ENCODE results near the gene TIMP2.
A peak's percentile ranks its signal among the peaks of the same experiment; 100 is the strongest.

Gene TIMP2

DNA sequence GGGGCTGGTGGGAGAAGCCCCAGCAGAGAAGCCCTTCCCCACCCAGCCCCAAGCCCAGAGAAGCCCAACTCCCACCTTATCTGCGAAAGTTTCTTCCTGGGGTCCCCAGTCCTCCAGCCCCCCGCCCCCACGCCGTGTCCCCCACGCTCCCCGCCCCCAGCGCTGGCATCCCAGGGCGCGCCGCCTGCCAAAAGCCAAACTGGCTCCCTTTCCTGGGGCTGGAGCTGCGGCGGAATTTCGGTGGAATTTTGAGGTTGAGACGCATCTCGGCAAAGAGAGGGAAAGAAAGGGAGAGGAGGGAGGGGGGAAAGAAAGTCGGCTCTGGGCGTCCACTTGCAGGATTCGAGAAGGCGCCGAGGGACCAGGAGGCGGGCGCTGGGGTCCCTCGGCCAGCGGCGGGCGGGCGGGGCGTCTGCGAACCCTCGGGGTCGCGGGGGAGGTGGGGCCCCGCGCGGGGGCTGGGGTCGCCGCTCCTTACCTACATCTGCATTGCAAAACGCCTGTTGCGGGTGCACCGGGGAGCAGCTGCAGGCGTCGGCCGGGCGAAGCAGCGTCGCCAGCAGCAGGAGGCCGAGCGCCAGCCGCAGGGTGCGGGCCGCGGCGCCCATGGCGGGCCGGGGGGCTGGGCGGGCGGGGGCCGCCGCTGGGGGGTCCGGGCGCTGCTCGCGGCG lies 571 bp downstream of the TIMP2 start:
- Histone ChIP-seq H3K27me3 (replicated peaks; ENCODE audit: control insufficient read depth, insufficient read depth, low read length) (peaks cover 2% of the 10 kb centered on the region), H3K36me3 (ENCODE audit: control insufficient read depth, insufficient read depth, low read length) (no peaks in the 10 kb centered on the region), H3K4me3 (replicated peaks; ENCODE audit: low read depth, low read length) (no peak overlapping the region)
- no peak for DNase-seq (ENCODE audit: extremely low read depth, insufficient read length)
- TF ChIP-seq, protein P1, sequence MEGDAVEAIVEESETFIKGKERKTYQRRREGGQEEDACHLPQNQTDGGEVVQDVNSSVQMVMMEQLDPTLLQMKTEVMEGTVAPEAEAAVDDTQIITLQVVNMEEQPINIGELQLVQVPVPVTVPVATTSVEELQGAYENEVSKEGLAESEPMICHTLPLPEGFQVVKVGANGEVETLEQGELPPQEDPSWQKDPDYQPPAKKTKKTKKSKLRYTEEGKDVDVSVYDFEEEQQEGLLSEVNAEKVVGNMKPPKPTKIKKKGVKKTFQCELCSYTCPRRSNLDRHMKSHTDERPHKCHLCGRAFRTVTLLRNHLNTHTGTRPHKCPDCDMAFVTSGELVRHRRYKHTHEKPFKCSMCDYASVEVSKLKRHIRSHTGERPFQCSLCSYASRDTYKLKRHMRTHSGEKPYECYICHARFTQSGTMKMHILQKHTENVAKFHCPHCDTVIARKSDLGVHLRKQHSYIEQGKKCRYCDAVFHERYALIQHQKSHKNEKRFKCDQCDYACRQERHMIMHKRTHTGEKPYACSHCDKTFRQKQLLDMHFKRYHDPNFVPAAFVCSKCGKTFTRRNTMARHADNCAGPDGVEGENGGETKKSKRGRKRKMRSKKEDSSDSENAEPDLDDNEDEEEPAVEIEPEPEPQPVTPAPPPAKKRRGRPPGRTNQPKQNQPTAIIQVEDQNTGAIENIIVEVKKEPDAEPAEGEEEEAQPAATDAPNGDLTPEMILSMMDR (IDR thresholded peaks at IDR 0.05; ENCODE audit: insufficient read depth, low read length, poor library complexity, severe bottlenecking) = no peak

DNA sequence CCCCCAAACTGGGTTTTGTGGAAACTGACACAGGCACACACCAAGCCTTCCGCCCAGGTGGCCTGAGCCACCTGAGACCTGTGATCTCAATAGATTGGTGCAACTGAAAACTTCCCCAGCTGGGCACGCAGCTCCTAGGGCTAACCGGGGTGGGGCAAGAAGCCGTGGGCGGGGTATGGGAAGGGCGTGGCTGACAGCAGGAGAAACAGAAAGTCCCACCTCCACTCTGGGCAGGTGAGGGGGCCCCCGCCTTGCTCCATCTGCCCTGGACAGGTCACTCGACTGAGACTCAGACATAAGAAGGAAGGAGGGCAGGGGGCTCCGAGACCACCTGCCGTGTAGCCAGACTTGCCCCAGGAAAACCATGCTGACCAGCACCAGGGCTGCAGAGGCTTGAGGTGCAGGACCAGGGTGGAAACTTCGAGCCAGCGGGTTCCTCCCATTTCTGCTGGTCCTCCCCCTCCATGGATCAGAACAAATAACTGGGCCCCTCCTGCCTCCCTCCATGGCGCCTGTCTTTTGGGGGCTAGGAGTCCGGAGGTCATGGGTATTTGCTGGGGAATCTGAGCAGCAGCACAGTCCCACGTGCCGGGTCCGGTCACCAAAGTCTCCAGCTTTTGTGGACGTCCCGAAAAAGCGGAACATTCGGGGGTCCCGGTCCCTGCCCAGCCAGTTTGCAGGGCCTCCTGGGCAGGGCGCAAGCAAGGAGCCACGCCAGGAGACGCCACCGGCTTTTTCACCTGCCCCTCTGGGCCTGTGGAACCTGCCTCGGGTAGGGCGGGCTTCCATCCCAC lies 1.3 kb downstream of the TIMP2 start:
- Histone ChIP-seq H3K36me3 (ENCODE audit: control insufficient read depth, insufficient read depth, low read length) (no peaks in the 10 kb centered on the region), H3K27me3 (replicated peaks; ENCODE audit: control insufficient read depth, insufficient read depth, low read length) (peaks cover 2% of the 10 kb centered on the region), H3K4me3 (replicated peaks; ENCODE audit: low read depth, low read length) (peak overlapping the region; percentile 29; the same call in 1 of the 2 replicates)
- TF ChIP-seq, protein P1 (IDR thresholded peaks at IDR 0.05; ENCODE audit: insufficient read depth, low read length, poor library complexity, severe bottlenecking) = no peak
- DNase-seq (ENCODE audit: extremely low read depth, insufficient read length) = peak; percentile 62

DNA sequence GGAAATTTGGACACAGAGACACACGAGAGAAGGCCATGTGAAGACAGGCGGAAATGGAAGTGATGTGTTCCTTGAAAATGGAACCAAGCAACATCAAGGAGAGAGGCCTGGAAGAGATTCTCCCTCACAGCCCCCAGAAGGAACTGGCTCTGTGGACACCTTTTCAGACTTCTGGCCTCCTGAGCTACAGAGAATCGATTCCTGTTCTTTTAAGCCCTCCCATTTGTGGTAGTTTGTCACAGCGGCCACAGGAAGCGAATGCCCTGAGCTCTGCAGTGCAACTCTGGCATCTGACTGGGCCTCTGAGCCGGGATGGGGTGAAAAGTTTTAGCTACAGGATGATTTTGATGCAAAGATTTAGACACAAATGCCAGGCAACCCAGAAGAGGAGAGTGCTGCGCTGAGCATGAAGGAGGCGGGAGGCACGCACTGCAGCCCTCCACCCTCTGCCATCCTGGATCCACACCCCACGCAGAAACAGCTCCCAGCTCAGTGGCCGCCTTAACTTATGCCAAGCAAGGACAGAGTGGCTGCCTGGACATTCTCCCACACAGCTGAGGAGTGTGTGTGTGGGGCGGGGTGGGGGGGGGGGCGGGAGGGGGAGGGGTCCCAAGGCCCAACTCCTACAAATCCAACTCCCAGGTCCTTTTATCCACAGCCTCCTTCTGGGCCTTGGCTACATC lies 2.2 kb downstream of the TIMP2 start:
- Histone ChIP-seq H3K36me3 (ENCODE audit: control insufficient read depth, insufficient read depth, low read length) (no peaks in the 10 kb centered on the region), H3K4me3 (replicated peaks; ENCODE audit: low read depth, low read length) (no peak overlapping the region), H3K27me3 (replicated peaks; ENCODE audit: control insufficient read depth, insufficient read depth, low read length) (no peaks in the 10 kb centered on the region; the same call in 1 of the 2 replicates)
- no peak for DNase-seq (ENCODE audit: extremely low read depth, insufficient read length)
- TF ChIP-seq, protein P1 (IDR thresholded peaks at IDR 0.05; ENCODE audit: insufficient read depth, low read length, poor library complexity, severe bottlenecking) = no peak

DNA sequence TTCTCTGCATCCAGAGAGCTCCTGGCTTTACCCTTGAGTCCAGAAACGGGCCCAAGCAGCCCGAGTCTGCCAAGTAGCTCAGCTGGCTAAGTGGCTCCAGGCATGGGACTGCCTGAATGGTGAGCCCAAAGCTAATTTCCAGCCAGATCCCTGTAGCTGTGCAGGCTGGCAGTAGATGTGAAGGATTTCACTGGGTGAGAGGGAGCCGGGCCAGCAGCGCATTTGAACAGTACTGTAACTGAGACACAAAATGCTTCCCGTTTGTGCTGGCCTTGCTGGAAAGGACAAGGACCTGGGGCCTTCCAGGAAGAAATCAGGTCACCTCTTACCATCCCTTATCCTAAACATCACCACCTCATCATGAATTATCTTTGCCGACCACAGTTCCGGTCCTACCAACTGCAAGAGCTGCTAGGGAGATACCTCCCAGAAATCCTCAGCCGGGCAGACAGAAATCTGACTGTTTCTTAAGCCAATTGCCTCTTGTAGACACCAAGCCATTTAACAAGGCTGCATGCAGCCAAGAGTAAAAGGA lies 3.7 kb downstream of the TIMP2 start:
- DNase-seq (ENCODE audit: extremely low read depth, insufficient read length) = no peak
- Histone ChIP-seq H3K4me3 (replicated peaks; ENCODE audit: low read depth, low read length) (no peak overlapping the region), H3K27me3 (replicated peaks; ENCODE audit: control insufficient read depth, insufficient read depth, low read length) (no peaks in the 10 kb centered on the region; the same call in 1 of the 2 replicates), H3K36me3 (ENCODE audit: control insufficient read depth, insufficient read depth, low read length) (no peaks in the 10 kb centered on the region)
- TF ChIP-seq, protein P1 (IDR thresholded peaks at IDR 0.05; ENCODE audit: insufficient read depth, low read length, poor library complexity, severe bottlenecking) = no peak

DNA sequence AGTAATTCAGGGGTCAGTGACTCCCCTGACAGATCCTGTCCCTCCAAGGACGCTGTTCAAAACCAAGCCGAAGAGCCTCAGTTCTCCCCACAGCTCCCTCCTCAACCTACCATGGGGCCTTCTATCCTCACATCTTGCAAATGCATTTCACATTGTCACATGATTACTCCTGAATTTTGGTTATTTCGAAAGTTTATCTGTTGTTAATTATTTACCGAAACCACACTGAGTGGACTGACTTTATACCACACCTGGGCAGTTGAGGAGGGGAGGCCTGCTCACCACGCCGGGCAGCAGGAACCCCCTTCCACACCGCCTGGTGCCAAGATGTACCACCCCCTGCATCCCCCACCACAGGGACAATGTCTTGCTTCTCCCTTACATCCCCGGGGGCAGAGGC lies 4.7 kb downstream of the TIMP2 start:
- DNase-seq (ENCODE audit: extremely low read depth, insufficient read length) = no peak
- TF ChIP-seq, protein P1 (IDR thresholded peaks at IDR 0.05; ENCODE audit: insufficient read depth, low read length, poor library complexity, severe bottlenecking) = no peak
- no peaks in the 10 kb centered on the region; the same call in none of the 2 replicates for H3K27me3 ChIP-seq (replicated peaks; ENCODE audit: control insufficient read depth, insufficient read depth, low read length)
- H3K4me3 ChIP-seq (replicated peaks; ENCODE audit: low read depth, low read length) = no peak overlapping the region
- H3K36me3 ChIP-seq (ENCODE audit: control insufficient read depth, insufficient read depth, low read length) = no peaks in the 10 kb centered on the region

Data from GM06990 (cell line).